ENCODE measurements around the gene ARHGAP40. TPM values are rescaled to one million over a fixed set of nuclear protein-coding genes. Genes with fewer than 3 reads are reported as not detected.

Gene ARHGAP40
- total and polyA plus RNA-seq, 9 of the 15 experiments (the other 6 are each of a cell fraction or from before 2014, with no cell fraction given), result not detected

GRCh38 chr20:38674092-38674764 is 72.6 kb downstream of the ARHGAP40 start (continued):
- TF ChIP-seq HBP1 (CRISPR knock-in tag; IDR thresholded peaks at IDR 0.05), result no peak
- no peak for TF ChIP-seq ZNF318 (IDR thresholded peaks at IDR 0.05; ENCODE audit: borderline replicate concordance in 1 of 2, low read depth in 1 of 2)
- no peak for TF ChIP-seq SMC3 (conservative IDR thresholded peaks at IDR 0.05; ENCODE audit: insufficient read depth, low read depth, low read length)
- TF ChIP-seq SMARCA5 (IDR thresholded peaks at IDR 0.05), result no peak
- TF ChIP-seq SAFB (IDR thresholded peaks at IDR 0.05; ENCODE audit: borderline replicate concordance, low read depth, low read length), result no peak
- no peak for TF ChIP-seq ZNF282 (CRISPR knock-in tag; IDR thresholded peaks at IDR 0.05)
- TF ChIP-seq HINFP (tag; conservative IDR thresholded peaks at IDR 0.05; ENCODE audit: low read depth), result no peak
- TF ChIP-seq TAL1 (IDR thresholded peaks at IDR 0.05), result no peak
- peak; percentile 89 to 90 for TF ChIP-seq NRF1 (conservative IDR thresholded peaks at IDR 0.05 in 1 of 2, IDR thresholded peaks at IDR 0.05 in 1 of 2)
- no peak for TF ChIP-seq NEUROD1 (IDR thresholded peaks at IDR 0.05; ENCODE audit: borderline replicate concordance, low read depth, low read length, partially characterized antibody)
- TF ChIP-seq, protein P1, sequence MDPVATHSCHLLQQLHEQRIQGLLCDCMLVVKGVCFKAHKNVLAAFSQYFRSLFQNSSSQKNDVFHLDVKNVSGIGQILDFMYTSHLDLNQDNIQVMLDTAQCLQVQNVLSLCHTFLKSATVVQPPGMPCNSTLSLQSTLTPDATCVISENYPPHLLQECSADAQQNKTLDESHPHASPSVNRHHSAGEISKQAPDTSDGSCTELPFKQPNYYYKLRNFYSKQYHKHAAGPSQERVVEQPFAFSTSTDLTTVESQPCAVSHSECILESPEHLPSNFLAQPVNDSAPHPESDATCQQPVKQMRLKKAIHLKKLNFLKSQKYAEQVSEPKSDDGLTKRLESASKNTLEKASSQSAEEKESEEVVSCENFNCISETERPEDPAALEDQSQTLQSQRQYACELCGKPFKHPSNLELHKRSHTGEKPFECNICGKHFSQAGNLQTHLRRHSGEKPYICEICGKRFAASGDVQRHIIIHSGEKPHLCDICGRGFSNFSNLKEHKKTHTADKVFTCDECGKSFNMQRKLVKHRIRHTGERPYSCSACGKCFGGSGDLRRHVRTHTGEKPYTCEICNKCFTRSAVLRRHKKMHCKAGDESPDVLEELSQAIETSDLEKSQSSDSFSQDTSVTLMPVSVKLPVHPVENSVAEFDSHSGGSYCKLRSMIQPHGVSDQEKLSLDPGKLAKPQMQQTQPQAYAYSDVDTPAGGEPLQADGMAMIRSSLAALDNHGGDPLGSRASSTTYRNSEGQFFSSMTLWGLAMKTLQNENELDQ (CRISPR knock-in tag; IDR thresholded peaks at IDR 0.05; ENCODE audit: borderline replicate concordance), result no peak
- TF ChIP-seq THRAP3 (IDR thresholded peaks at IDR 0.05; ENCODE audit: borderline replicate concordance), result no peak
- no peak for TF ChIP-seq ZNF41 (CRISPR knock-in tag; conservative IDR thresholded peaks at IDR 0.05)
- TF ChIP-seq ZC3H8 (IDR thresholded peaks at IDR 0.05), result no peak

All from K562 (cell line).